ENCODE data around the gene CDH23. TPM values are rescaled to one million over a fixed set of nuclear protein-coding genes. Genes with fewer than 3 reads are reported as not detected.

Gene CDH23
- total and polyA plus RNA-seq, 2 experiments from 2014 or later = 0.08 TPM; not detected in 1

DNA sequence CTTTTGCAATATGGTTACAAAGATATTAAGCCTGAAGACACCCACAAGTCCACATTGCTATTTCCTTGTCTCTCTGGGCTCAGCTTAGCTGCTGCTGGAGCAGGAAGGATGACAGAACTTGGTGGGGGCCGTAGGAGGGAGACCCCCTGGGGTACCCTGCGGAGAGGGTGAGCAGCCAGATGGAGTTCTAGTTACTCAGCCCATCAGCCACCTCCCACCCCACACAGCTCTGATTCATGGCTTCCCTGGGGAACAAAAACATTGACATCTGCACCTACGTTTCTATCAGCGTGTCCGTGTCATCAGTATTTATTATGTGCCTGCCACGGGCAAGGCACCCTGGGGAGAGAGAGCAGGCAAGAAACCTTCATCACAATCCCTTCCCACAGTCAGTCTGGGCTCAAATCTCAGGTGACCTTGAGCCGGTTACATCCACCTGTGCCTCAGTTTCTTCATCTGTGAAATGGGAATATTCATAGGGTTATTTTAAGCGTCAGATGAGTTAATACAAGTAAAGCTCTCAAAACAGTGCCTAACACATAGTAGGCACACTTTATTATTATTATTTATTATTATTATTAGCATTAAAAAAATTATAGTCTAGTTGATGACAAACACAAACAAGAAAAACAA lies 191.3 kb downstream of the CDH23 start:
- WGBS, 2 experiments (ENCODE audit: low coverage in 1 of 2, low lambda C conversion rate in 2 of 2, missing lambda C conversion rate in 2 of 2) = 63 to 69% methylated on average over 8 of the region's 8 CpGs

DNA sequence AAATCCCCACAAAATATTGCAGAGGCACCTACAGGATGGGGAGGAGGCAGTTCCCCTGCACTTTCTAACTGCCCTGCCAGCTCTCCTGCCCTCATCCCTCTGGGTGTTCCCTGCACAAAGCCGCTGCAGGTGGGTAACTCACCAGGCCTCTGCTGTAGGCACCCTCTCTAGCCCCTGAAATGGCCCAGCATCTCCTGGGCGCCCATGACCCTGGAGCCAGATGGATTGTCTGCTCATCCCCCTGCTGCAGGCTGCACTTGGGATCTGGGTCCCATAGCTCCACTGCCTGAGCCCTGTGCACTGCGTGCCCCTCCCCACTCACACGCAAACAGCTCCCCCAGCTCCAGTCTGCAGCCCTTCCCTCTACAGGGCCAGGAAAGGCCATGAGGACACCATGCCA lies 192.0 kb downstream of the CDH23 start:
- no peak for DNase-seq
- H3K36me3 ChIP-seq (ENCODE audit: low read depth) = no peaks in the 10 kb centered on the region
- no peak for TF ChIP-seq EZH2 (IDR thresholded peaks at IDR 0.05; ENCODE audit: insufficient read depth, poor library complexity, severe bottlenecking)
- TF ChIP-seq EZH2phosphoT487 (IDR thresholded peaks at IDR 0.05; ENCODE audit: insufficient read depth, low read depth) = no peak
- no peak overlapping the region for H3K27ac ChIP-seq
- H3K27me3 ChIP-seq (replicated peaks; ENCODE audit: insufficient read depth) = peaks cover 35% of the 10 kb centered on the region
- H3K79me2 ChIP-seq (ENCODE audit: insufficient read depth) = no peaks in the 10 kb centered on the region
- H2AFZ ChIP-seq = no peak overlapping the region
- no peak overlapping the region for H3K4me3 ChIP-seq
- H3F3A ChIP-seq (ENCODE audit: insufficient read depth) = no peaks in the 10 kb centered on the region
- no peaks in the 10 kb centered on the region for H4K20me1 ChIP-seq (ENCODE audit: insufficient read depth)
- 62 to 70% methylated on average over 4 of the region's 4 CpGs for WGBS, 2 experiments (ENCODE audit: low coverage in 1 of 2, low lambda C conversion rate in 2 of 2, missing lambda C conversion rate in 2 of 2)
- in situ Hi-C loops (cut with MboI) = no loop called here
- H3K9me3 ChIP-seq (ENCODE audit: low read depth) = no peaks in the 10 kb centered on the region
- H3K9me2 ChIP-seq (ENCODE audit: insufficient read depth) = no peaks in the 10 kb centered on the region
- 0 out of 2 replicates have a peak, but pooled peaks cover 4% of the 10 kb centered on the region for H3K4me1 ChIP-seq (ENCODE audit: insufficient read depth)
- H3K4me2 ChIP-seq (ENCODE audit: unreplicated experiment) = no peak overlapping the region
- H3K9ac ChIP-seq = no peak overlapping the region

More for the DNA sequence above, 191.3 kb downstream of the CDH23 start:
- Histone ChIP-seq H3K4me2 (ENCODE audit: unreplicated experiment) (no peak overlapping the region), H3K9ac (no peak overlapping the region), H3K4me3 (no peak overlapping the region), H3K27me3 (replicated peaks; ENCODE audit: insufficient read depth) (peaks cover 35% of the 10 kb centered on the region), H3F3A (ENCODE audit: insufficient read depth) (no peaks in the 10 kb centered on the region), H4K20me1 (ENCODE audit: insufficient read depth) (no peaks in the 10 kb centered on the region), H2AFZ (no peak overlapping the region), H3K36me3 (ENCODE audit: low read depth) (no peaks in the 10 kb centered on the region), H3K4me1 (ENCODE audit: insufficient read depth) (0 out of 2 replicates have a peak, but pooled peaks cover 4% of the 10 kb centered on the region), H3K9me3 (ENCODE audit: low read depth) (no peaks in the 10 kb centered on the region), H3K79me2 (ENCODE audit: insufficient read depth) (no peaks in the 10 kb centered on the region), H3K9me2 (ENCODE audit: insufficient read depth) (no peaks in the 10 kb centered on the region), H3K27ac (no peak overlapping the region)
- in situ Hi-C loops (cut with MboI) = no loop called here
- DNase-seq = no peak
- no peak for TF ChIP-seq EZH2 (IDR thresholded peaks at IDR 0.05; ENCODE audit: insufficient read depth, poor library complexity, severe bottlenecking)
- no peak for TF ChIP-seq EZH2phosphoT487 (IDR thresholded peaks at IDR 0.05; ENCODE audit: insufficient read depth, low read depth)

DNA sequence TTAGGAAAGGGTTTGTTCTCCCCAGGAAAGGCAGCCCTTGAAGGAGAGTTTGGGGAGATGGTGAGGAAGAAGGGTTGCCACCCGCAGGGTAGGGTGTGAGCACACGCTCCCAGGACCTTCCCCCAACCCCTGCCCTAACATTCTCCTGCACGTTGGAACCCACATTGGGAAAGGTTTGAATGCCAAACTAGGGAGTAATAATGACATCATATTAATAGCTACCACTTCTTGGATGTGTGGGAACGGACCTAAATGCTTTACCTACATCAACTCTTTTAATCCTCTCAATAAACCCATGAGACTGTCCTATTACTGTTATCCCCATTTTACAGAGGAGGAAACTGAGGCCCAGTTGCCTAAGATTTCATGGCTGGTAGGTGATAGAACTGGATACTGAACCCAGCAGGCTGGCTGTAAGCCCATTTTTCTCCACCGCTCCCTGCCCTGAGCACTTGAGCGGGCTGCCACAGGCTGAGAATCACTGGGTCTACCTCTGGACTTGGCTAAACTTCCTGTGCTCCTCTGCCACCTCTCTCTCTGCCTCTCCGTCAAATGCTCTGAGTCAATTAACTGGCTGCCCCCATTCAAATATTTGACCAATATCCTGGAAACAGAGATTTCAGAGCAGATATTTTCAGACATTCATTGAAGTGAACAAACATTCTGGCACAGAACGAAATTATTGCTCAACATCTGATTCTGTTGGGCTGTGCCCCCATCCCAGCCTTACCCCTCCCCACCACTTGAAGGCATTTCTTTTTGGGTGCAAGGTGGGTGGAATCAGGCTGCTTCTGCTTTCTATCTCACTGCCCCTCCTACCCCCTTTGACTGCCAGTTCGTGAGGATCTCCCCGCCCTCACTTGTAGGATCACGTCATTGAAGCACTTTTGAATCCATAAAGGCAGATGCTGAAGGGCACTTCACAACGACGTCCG lies 193.2 kb downstream of the CDH23 start:
- DNase-seq = peak; percentile 20
- Histone ChIP-seq H3K9ac (no peak overlapping the region), H2AFZ (no peak overlapping the region), H3K27me3 (replicated peaks; ENCODE audit: insufficient read depth) (peaks cover 35% of the 10 kb centered on the region), H3F3A (ENCODE audit: insufficient read depth) (no peaks in the 10 kb centered on the region), H3K36me3 (ENCODE audit: low read depth) (no peaks in the 10 kb centered on the region), H3K4me1 (ENCODE audit: insufficient read depth) (0 out of 2 replicates have a peak, but pooled peaks cover 4% of the 10 kb centered on the region), H3K9me2 (ENCODE audit: insufficient read depth) (no peaks in the 10 kb centered on the region), H3K79me2 (ENCODE audit: insufficient read depth) (no peaks in the 10 kb centered on the region), H3K4me2 (ENCODE audit: unreplicated experiment) (no peak overlapping the region), H4K20me1 (ENCODE audit: insufficient read depth) (no peaks in the 10 kb centered on the region), H3K27ac (no peak overlapping the region), H3K4me3 (no peak overlapping the region), H3K9me3 (ENCODE audit: low read depth) (no peaks in the 10 kb centered on the region)
- in situ Hi-C loops (cut with MboI) = no loop called here
- no peak for TF ChIP-seq EZH2 (IDR thresholded peaks at IDR 0.05; ENCODE audit: insufficient read depth, poor library complexity, severe bottlenecking)
- WGBS, 2 experiments (ENCODE audit: low coverage in 1 of 2, low lambda C conversion rate in 2 of 2, missing lambda C conversion rate in 2 of 2) = 19 to 22% methylated on average over 14 of the region's 14 CpGs

GRCh38 chr10:71590781-71591350 lies 194.1 kb downstream of the CDH23 start:
- H3K4me1 ChIP-seq (ENCODE audit: insufficient read depth) = 0 out of 2 replicates have a peak, but pooled peaks cover 4% of the 10 kb centered on the region
- TF ChIP-seq EZH2 (IDR thresholded peaks at IDR 0.05; ENCODE audit: insufficient read depth, poor library complexity, severe bottlenecking) = no peak
- TF ChIP-seq EZH2phosphoT487 (IDR thresholded peaks at IDR 0.05; ENCODE audit: insufficient read depth, low read depth) = no peak
- no peak overlapping the region for H3K4me3 ChIP-seq
- H3K79me2 ChIP-seq (ENCODE audit: insufficient read depth) = no peaks in the 10 kb centered on the region
- 75% methylated on average over 10 of the region's 10 CpGs for WGBS, 2 experiments (ENCODE audit: low coverage in 1 of 2, low lambda C conversion rate in 2 of 2, missing lambda C conversion rate in 2 of 2)
- no peak overlapping the region for H3K27ac ChIP-seq
- in situ Hi-C loops (cut with MboI) = no loop called here
- H3K9me2 ChIP-seq (ENCODE audit: insufficient read depth) = no peaks in the 10 kb centered on the region
- no peaks in the 10 kb centered on the region for H3K36me3 ChIP-seq (ENCODE audit: low read depth)
- no peak overlapping the region for H3K9ac ChIP-seq
- peaks cover 35% of the 10 kb centered on the region for H3K27me3 ChIP-seq (replicated peaks; ENCODE audit: insufficient read depth)
- H3K9me3 ChIP-seq (ENCODE audit: low read depth) = no peaks in the 10 kb centered on the region
- no peaks in the 10 kb centered on the region for H4K20me1 ChIP-seq (ENCODE audit: insufficient read depth)
- H3K4me2 ChIP-seq (ENCODE audit: unreplicated experiment) = no peak overlapping the region
- no peak for DNase-seq
- H2AFZ ChIP-seq = no peak overlapping the region
- no peaks in the 10 kb centered on the region for H3F3A ChIP-seq (ENCODE audit: insufficient read depth)

Data from GM23248 (cell line).